ENCODE measurements around the gene CCDC148. TPM values are rescaled to one million over a fixed set of nuclear protein-coding genes. Genes with fewer than 3 reads are reported as not detected.

The CCDC148 gene
- total RNA-seq, 1 donor from 2014 or later: 9.3 TPM

DNA sequence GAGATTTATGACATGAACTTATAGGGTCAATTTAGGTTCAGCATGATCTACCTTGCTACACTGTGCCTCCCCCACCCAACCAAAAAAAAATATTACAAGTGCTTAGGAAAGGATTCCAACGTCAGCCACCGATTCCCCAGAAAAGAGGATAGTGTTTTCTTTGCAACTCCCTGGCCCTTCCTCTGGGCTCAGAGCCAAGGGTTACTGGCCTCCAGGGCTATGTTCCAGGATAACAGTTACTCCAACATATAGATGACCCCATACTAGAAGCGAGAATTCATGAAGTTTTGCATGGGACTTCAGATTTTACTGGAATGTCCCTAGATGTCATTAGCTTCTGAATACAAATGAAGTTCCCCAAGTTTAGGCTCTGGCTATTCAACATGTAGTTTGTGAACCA lies 182.8 kb downstream of the CCDC148 start:
- Mint-ChIP-seq H3K36me3 (no peaks in the 10 kb centered on the region), H3K27ac (no peak overlapping the region), H3K27me3 (ENCODE audit: insufficient read depth, low read depth) (no peaks in the 10 kb centered on the region), H3K4me3 (no peak overlapping the region), H3K9me3 (peaks cover 3% of the 10 kb centered on the region), H3K4me1 (no peaks in the 10 kb centered on the region)
- Histone ChIP-seq H3K27me3 (no peaks in the 10 kb centered on the region), H3K9ac (no peak overlapping the region), H3K4me3 (no peak overlapping the region), H3K27ac (no peak overlapping the region), H4K20me1 (ENCODE audit: low read depth) (no peaks in the 10 kb centered on the region), H2AFZ (replicated peaks) (no peak overlapping the region), H3K4me2 (no peak overlapping the region), H3K79me2 (ENCODE audit: low read depth) (no peaks in the 10 kb centered on the region), H3K4me1 (no peaks in the 10 kb centered on the region), H3K36me3 (no peaks in the 10 kb centered on the region), H3F3A (ENCODE audit: low read depth) (no peaks in the 10 kb centered on the region), H3K9me3 (ENCODE audit: low read depth) (no peaks in the 10 kb centered on the region)
- no peak for DNase-seq (ENCODE audit: low spot score)
- TF ChIP-seq, protein P1, sequence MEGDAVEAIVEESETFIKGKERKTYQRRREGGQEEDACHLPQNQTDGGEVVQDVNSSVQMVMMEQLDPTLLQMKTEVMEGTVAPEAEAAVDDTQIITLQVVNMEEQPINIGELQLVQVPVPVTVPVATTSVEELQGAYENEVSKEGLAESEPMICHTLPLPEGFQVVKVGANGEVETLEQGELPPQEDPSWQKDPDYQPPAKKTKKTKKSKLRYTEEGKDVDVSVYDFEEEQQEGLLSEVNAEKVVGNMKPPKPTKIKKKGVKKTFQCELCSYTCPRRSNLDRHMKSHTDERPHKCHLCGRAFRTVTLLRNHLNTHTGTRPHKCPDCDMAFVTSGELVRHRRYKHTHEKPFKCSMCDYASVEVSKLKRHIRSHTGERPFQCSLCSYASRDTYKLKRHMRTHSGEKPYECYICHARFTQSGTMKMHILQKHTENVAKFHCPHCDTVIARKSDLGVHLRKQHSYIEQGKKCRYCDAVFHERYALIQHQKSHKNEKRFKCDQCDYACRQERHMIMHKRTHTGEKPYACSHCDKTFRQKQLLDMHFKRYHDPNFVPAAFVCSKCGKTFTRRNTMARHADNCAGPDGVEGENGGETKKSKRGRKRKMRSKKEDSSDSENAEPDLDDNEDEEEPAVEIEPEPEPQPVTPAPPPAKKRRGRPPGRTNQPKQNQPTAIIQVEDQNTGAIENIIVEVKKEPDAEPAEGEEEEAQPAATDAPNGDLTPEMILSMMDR (IDR thresholded peaks at IDR 0.05): no peak
- TF ChIP-seq EZH2phosphoT487 (IDR thresholded peaks at IDR 0.05): no peak
- TF ChIP-seq EZH2 (IDR thresholded peaks at IDR 0.05): no peak

DNA sequence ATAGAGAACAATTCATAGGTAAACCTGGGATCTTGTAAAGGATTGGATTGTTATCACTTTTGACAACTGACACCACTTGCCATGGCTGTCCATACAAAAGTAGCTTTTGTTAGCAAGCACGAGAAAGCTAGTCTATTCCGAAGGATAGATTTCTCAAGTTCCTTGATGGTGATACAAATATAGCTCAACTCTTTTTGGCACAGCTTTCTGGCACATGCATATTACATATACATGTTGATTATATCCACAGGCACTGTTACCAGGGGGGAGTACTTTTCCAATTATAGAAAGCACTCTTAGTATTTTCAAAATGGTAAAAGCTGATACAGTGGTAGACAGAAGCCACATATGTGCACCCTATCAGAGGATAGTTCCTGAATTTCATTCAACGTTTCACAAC lies 186.0 kb downstream of the CCDC148 start:
- no peak overlapping the region for H3K4me3 Mint-ChIP-seq
- no peaks in the 10 kb centered on the region for H3F3A ChIP-seq (ENCODE audit: low read depth)
- TF ChIP-seq EZH2phosphoT487 (IDR thresholded peaks at IDR 0.05): no peak
- TF ChIP-seq, protein P1 (IDR thresholded peaks at IDR 0.05): no peak
- TF ChIP-seq EZH2 (IDR thresholded peaks at IDR 0.05): no peak

DNA sequence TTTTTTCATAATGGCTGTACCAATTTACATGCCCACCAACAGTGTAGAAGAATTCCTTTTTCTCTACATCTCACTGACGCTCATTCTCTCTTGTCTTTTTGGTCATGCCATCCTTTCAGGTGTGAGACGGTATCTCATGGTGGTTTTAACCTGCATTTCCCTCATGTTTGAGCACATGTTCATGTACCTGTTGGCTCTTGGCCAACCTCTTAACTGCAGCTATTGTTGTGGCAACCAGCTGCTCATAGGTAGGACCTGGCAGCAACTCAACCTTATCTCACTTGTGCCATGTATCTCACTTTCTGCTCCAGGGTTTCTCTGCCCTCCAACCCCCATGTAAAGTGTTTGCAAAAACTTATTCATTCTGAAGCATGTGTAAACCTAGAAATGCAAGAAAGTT lies 187.4 kb downstream of the CCDC148 start:
- H3K4me1 Mint-ChIP-seq: peaks cover 6% of the 10 kb centered on the region
- H3K36me3 ChIP-seq: no peaks in the 10 kb centered on the region
- no peaks in the 10 kb centered on the region for H3K27me3 Mint-ChIP-seq (ENCODE audit: insufficient read depth, low read depth)
- no peak overlapping the region for H3K27ac ChIP-seq
- no peak for DNase-seq (ENCODE audit: low spot score)
- no peaks in the 10 kb centered on the region for H4K20me1 ChIP-seq (ENCODE audit: low read depth)
- H3K36me3 Mint-ChIP-seq: no peaks in the 10 kb centered on the region
- no peak for TF ChIP-seq EZH2phosphoT487 (IDR thresholded peaks at IDR 0.05)
- TF ChIP-seq, protein P1 (IDR thresholded peaks at IDR 0.05): no peak
- no peak for TF ChIP-seq EZH2 (IDR thresholded peaks at IDR 0.05)
- H3K9me3 ChIP-seq (ENCODE audit: low read depth): no peaks in the 10 kb centered on the region
- H3K9ac ChIP-seq: no peak overlapping the region
- no peak overlapping the region for H2AFZ ChIP-seq (replicated peaks)
- H3K4me3 Mint-ChIP-seq: no peak overlapping the region
- H3K9me3 Mint-ChIP-seq: no peaks in the 10 kb centered on the region
- H3K27ac Mint-ChIP-seq: no peak overlapping the region
- H3K4me1 ChIP-seq: no peaks in the 10 kb centered on the region
- no peak overlapping the region for H3K4me2 ChIP-seq
- no peaks in the 10 kb centered on the region for H3K79me2 ChIP-seq (ENCODE audit: low read depth)
- H3K27me3 ChIP-seq: no peaks in the 10 kb centered on the region
- H3K4me3 ChIP-seq: no peak overlapping the region
- no peaks in the 10 kb centered on the region for H3F3A ChIP-seq (ENCODE audit: low read depth)

More for the DNA sequence above, 186.0 kb downstream of the CCDC148 start:
- no peaks in the 10 kb centered on the region for H3K4me1 ChIP-seq
- H3K4me2 ChIP-seq: no peak overlapping the region
- no peak overlapping the region for H3K9ac ChIP-seq
- H2AFZ ChIP-seq (replicated peaks): no peak overlapping the region
- no peak overlapping the region for H3K27ac ChIP-seq
- Mint-ChIP-seq H3K27ac (no peak overlapping the region), H3K36me3 (no peaks in the 10 kb centered on the region), H3K9me3 (no peaks in the 10 kb centered on the region), H3K27me3 (ENCODE audit: insufficient read depth, low read depth) (no peaks in the 10 kb centered on the region), H3K4me1 (peaks cover 5% of the 10 kb centered on the region)
- no peaks in the 10 kb centered on the region for H3K36me3 ChIP-seq
- H3K79me2 ChIP-seq (ENCODE audit: low read depth): no peaks in the 10 kb centered on the region
- H4K20me1 ChIP-seq (ENCODE audit: low read depth): no peaks in the 10 kb centered on the region
- H3K27me3 ChIP-seq: no peaks in the 10 kb centered on the region
- no peak for DNase-seq (ENCODE audit: low spot score)
- no peaks in the 10 kb centered on the region for H3K9me3 ChIP-seq (ENCODE audit: low read depth)
- H3K4me3 ChIP-seq: no peak overlapping the region

Data from neural progenitor cell (in vitro differentiated cells).